Measurements from ENCODE around the gene YAP1.

DNA sequence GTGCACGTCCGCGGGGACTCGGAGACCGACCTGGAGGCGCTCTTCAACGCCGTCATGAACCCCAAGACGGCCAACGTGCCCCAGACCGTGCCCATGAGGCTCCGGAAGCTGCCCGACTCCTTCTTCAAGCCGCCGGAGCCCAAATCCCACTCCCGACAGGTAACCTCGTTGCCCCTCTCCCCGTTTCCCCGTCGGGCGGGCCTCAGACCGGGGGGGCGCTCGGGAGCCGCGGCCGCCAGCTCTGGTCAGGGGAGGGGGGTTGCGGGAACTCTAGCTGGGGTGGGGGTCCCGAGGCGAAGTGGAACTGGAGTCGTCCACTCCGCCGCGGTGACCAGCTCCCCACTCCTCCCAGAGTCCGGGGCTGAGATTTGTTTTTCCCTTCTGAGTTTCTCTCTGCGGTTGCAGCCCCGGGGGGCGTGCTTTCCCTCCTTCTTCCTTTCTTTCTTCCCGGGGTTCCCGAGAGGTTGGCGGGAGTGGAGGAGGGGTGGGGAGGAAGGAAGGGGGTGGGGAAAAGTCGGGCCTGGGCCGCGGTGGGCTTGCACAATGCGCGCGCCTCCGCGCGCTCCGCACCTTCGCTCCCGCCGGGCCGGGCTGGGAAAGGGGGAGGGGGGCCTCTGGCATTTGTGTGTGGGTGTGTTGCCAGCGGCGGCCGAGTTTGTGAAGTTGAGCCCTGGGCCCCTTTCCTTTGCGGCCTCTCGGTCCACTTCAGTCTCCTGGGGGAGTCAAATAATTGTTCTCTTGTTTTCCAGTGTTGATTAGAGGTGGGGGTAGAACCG, 952 bp downstream of the YAP1 start:
- no peak for TF ChIP-seq EZH2phosphoT487 (IDR thresholded peaks at IDR 0.05; ENCODE audit: borderline replicate concordance, low read depth, low read length)
- TF ChIP-seq, protein P1, sequence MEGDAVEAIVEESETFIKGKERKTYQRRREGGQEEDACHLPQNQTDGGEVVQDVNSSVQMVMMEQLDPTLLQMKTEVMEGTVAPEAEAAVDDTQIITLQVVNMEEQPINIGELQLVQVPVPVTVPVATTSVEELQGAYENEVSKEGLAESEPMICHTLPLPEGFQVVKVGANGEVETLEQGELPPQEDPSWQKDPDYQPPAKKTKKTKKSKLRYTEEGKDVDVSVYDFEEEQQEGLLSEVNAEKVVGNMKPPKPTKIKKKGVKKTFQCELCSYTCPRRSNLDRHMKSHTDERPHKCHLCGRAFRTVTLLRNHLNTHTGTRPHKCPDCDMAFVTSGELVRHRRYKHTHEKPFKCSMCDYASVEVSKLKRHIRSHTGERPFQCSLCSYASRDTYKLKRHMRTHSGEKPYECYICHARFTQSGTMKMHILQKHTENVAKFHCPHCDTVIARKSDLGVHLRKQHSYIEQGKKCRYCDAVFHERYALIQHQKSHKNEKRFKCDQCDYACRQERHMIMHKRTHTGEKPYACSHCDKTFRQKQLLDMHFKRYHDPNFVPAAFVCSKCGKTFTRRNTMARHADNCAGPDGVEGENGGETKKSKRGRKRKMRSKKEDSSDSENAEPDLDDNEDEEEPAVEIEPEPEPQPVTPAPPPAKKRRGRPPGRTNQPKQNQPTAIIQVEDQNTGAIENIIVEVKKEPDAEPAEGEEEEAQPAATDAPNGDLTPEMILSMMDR (conservative IDR thresholded peaks at IDR 0.05; ENCODE audit: low read length): no peak

All from OCI-LY7 (cell line).